Vagina (tissue), 2 donors: ENCODE results near the gene SBK2. TPM values are rescaled to one million over a fixed set of nuclear protein-coding genes. Genes with fewer than 3 reads are reported as not detected.
"Not testable (repeated sequence)": the region's sequence is repeated elsewhere in the genome, so short reads cannot be mapped to it uniquely, and the experiment has no call there.

Experiments used
- DNase-seq, 2 donors: peaks; one replicate each; pipeline ENCODE4 v3.0.0-alpha.2; 2017; ENCODE audit errors: extremely low spot score in 2 of 2
- H3K27ac ChIP-seq: fragments of 200-600 bp; sonication (generic); one replicate; pipeline ENCODE4 v1.5.1; 2019
- H3K27me3 ChIP-seq: fragments of 200-600 bp; sonication (generic); one replicate; pipeline ENCODE4 v1.5.1; 2019
- H3K36me3 ChIP-seq, 2 donors: fragments of 200-600 bp; sonication (generic); one replicate each; pipeline ENCODE4 v1.5.1; 2017 to 2019
- H3K4me1 ChIP-seq: fragments of 200-600 bp; sonication (generic); one replicate; pipeline ENCODE4 v1.5.1; 2019
- H3K4me3 ChIP-seq, 2 donors: fragments of 200-600 bp; sonication (generic); 1 replicate in 1 of 2; 2 replicates in 1 of 2; pipeline ENCODE4 v1.5.1; 2016 to 2019
- H3K9me3 ChIP-seq: fragments of 200-600 bp; sonication (generic); one replicate; pipeline ENCODE4 v1.5.1; 2019
- POLR2A ChIP-seq, 2 donors: fragments of 450-650 bp; IDR thresholded peaks; one replicate each; pipeline ENCODE4 v1.6.1; 2017; ENCODE audit warnings: antibody characterized with exemption in 2 of 2, mild to moderate bottlenecking in 2 of 2, moderate library complexity in 2 of 2
- POLR2AphosphoS5 ChIP-seq, 2 donors: sonication (generic); formaldehyde crosslinking; IDR thresholded peaks; one replicate each; pipeline ENCODE4 v1.9.0; 2017; ENCODE audit warnings: antibody characterized with exemption in 2 of 2, mild to moderate bottlenecking in 2 of 2, low read depth in 1 of 2; ENCODE audit not compliant: insufficient read depth in 1 of 2
- intact Hi-C: fragments of 100-400 bp; cut with DNase I; formaldehyde crosslinking; loops from one replicate; pipeline ENCODE4 v1.15.1; 2023
- total RNA-seq: library from RNA; depleted of rRNA; stranded (reverse); fragments of >200 nt; gene quantifications from one replicate; pipeline ENCODE4 v1.2.3, GENCODE V29; 2016
- TF ChIP-seq, protein P1 (sequence below), 3 experiments: fragments of 450-650 bp in 2 of 3; fragments of 200-600 bp in 1 of 3; sonication (generic) in 1 of 3; IDR thresholded peaks; one replicate each; pipeline ENCODE4 v1.5.1; 2017 to 2019; ENCODE audit warnings: antibody characterized with exemption in 3 of 3, mild to moderate bottlenecking in 2 of 3, moderate library complexity in 2 of 3

The SBK2 gene
- total RNA-seq, 1 donor from 2014 or later, result not detected

GRCh38 chr19:55536366-55536765 is 567 bp downstream of the SBK2 start:
- H3K9me3 ChIP-seq, result no peaks in the 10 kb centered on the region
- DNase-seq, result no peak
- TF ChIP-seq, protein P1, sequence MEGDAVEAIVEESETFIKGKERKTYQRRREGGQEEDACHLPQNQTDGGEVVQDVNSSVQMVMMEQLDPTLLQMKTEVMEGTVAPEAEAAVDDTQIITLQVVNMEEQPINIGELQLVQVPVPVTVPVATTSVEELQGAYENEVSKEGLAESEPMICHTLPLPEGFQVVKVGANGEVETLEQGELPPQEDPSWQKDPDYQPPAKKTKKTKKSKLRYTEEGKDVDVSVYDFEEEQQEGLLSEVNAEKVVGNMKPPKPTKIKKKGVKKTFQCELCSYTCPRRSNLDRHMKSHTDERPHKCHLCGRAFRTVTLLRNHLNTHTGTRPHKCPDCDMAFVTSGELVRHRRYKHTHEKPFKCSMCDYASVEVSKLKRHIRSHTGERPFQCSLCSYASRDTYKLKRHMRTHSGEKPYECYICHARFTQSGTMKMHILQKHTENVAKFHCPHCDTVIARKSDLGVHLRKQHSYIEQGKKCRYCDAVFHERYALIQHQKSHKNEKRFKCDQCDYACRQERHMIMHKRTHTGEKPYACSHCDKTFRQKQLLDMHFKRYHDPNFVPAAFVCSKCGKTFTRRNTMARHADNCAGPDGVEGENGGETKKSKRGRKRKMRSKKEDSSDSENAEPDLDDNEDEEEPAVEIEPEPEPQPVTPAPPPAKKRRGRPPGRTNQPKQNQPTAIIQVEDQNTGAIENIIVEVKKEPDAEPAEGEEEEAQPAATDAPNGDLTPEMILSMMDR (IDR thresholded peaks at IDR 0.05), result no peak
- TF ChIP-seq POLR2AphosphoS5 (IDR thresholded peaks at IDR 0.05; ENCODE audit: insufficient read depth in 1 of 2, low read depth in 1 of 2) (no peak), POLR2A (IDR thresholded peaks at IDR 0.05) (no peak)
- H3K36me3 ChIP-seq, result no peaks in the 10 kb centered on the region
- intact Hi-C loops, result no loop called here
- H3K27ac ChIP-seq, result no peak overlapping the region
- no peak overlapping the region for H3K4me3 ChIP-seq
- H3K27me3 ChIP-seq, result no peaks in the 10 kb centered on the region
- H3K4me1 ChIP-seq, result no peaks in the 10 kb centered on the region

- Histone ChIP-seq H3K9me3 (no peaks in the 10 kb centered on the region), H3K27ac (no peak overlapping the region), H3K4me1 (no peaks in the 10 kb centered on the region), H3K27me3 (no peaks in the 10 kb centered on the region), H3K4me3 (no peak overlapping the region), H3K36me3 (no peaks in the 10 kb centered on the region)
- intact Hi-C loops, result no loop called here
- TF ChIP-seq POLR2A (IDR thresholded peaks at IDR 0.05) (no peak), POLR2AphosphoS5 (IDR thresholded peaks at IDR 0.05; ENCODE audit: insufficient read depth in 1 of 2, low read depth in 1 of 2) (no peak)
- TF ChIP-seq, protein P1 (IDR thresholded peaks at IDR 0.05), result no peak
- no peak for DNase-seq
These were observed 975 bp downstream of the SBK2 start for GRCh38 chr19:55535965-55536350.

GRCh38 chr19:55535173-55535964 is 1.6 kb downstream of the SBK2 start:
- intact Hi-C loops, result no loop called here

DNA sequence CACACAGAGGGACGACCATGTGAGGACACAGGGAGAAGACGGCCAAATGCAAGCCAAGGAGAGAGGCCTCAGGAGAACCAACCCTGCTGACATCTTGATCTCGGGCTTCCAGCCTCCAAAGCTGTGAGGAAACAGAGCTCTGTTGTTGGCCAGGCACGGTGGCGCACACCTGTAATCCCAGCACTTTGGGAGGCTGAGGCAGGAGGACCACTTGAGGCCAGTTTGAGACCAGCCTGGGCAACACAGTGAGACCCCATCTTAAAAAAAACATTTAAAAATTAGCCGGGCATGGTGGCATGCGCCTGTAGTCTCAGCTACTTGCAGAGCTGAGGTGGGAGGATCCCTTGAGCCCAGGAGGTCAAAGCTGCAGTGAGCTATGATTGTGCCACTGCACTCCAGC is 2.7 kb downstream of the SBK2 start:
- H3K4me1 ChIP-seq, intact Hi-C loops, H3K27ac ChIP-seq, H3K4me3 ChIP-seq, DNase-seq, H3K27me3 ChIP-seq, H3K9me3 ChIP-seq, H3K36me3 ChIP-seq: not testable (repeated sequence)

More at GRCh38 chr19:55535173-55535964, 1.6 kb downstream of the SBK2 start:
- Histone ChIP-seq H3K4me3 (no peak overlapping the region), H3K27ac (no peak overlapping the region), H3K36me3 (no peaks in the 10 kb centered on the region), H3K9me3 (no peaks in the 10 kb centered on the region), H3K27me3 (no peaks in the 10 kb centered on the region), H3K4me1 (no peaks in the 10 kb centered on the region)
- TF ChIP-seq, protein P1 (IDR thresholded peaks at IDR 0.05), result no peak
- no peak for TF ChIP-seq POLR2A (IDR thresholded peaks at IDR 0.05)
- no peak for TF ChIP-seq POLR2AphosphoS5 (IDR thresholded peaks at IDR 0.05; ENCODE audit: insufficient read depth in 1 of 2, low read depth in 1 of 2)
- DNase-seq, result no peak

GRCh38 chr19:55530996-55531395 is 5.9 kb downstream of the SBK2 start:
- no peak for DNase-seq
- H3K9me3 ChIP-seq, result no peaks in the 10 kb centered on the region
- no peaks in the 10 kb centered on the region for H3K27me3 ChIP-seq
- H3K4me1 ChIP-seq, result peaks cover 6% of the 10 kb centered on the region
- intact Hi-C loops, result no loop called here
- H3K27ac ChIP-seq, result no peak overlapping the region
- TF ChIP-seq POLR2AphosphoS5 (IDR thresholded peaks at IDR 0.05; ENCODE audit: insufficient read depth in 1 of 2, low read depth in 1 of 2) (no peak), POLR2A (IDR thresholded peaks at IDR 0.05) (no peak)
- TF ChIP-seq, protein P1 (IDR thresholded peaks at IDR 0.05), result no peak
- H3K36me3 ChIP-seq, result no peaks in the 10 kb centered on the region
- no peak overlapping the region for H3K4me3 ChIP-seq
